Measurements from ENCODE around the gene ARSB. TPM values are rescaled to one million over a fixed set of nuclear protein-coding genes. Genes with fewer than 3 reads are reported as not detected.

Gene ARSB

Small RNAs within 50 kb of the gene (small RNA-seq; reads per million reads assigned to genes)
- gene AC025755.1 (ENCODE audit: insufficient read depth) = not detected
